MCF 10A (cell line): ENCODE results near the gene CD6. TPM values are rescaled to one million over a fixed set of nuclear protein-coding genes. Genes with fewer than 3 reads are reported as not detected.

Source experiments
- BruUV-seq: library from RNA; stranded (reverse); fragments of 400-500 nt; replicated peaks from 2 replicates; lab custom pipeline; 2021; lab: Mats Ljungman, UMichigan
- CTCF ChIA-PET: fragments of 300-600 bp; sonication (Branson Sonifier 250); formaldehyde crosslinking; extraction: SDS; loops from one replicate; lab custom pipeline; 2021; ENCODE audit warnings: antibody characterized with exemption, inconsistent platforms; lab: Yijun Ruan, JAX
- POLR2A ChIA-PET: fragments of 300-600, 350-650 bp; sonication (Branson Sonifier 250); formaldehyde crosslinking; extraction: SDS; loops from one replicate; lab custom pipeline; 2020; ENCODE audit warnings: antibody characterized with exemption, inconsistent platforms; lab: Yijun Ruan, JAX
- DNase-seq: peaks from one replicate; pipeline ENCODE4 v3.0.0-alpha.2; 2018; ENCODE audit not compliant: unreplicated experiment
- H3K27ac Mint-ChIP-seq: one replicate; pipeline ENCODE4 v1.8.0; 2022; ENCODE audit warnings: mild to moderate bottlenecking, low read depth, mixed read lengths; ENCODE audit not compliant: unreplicated experiment
- H3K27me3 Mint-ChIP-seq: one replicate; pipeline ENCODE4 v1.8.0; 2022; ENCODE audit warnings: mixed read lengths; ENCODE audit not compliant: insufficient read depth, unreplicated experiment
- H3K36me3 Mint-ChIP-seq: one replicate; pipeline ENCODE4 v1.8.0; 2022; ENCODE audit warnings: mild to moderate bottlenecking, moderate library complexity, mixed read lengths; ENCODE audit not compliant: insufficient read depth, unreplicated experiment
- H3K4me1 Mint-ChIP-seq: one replicate; pipeline ENCODE4 v1.8.0; 2022; ENCODE audit warnings: mixed read lengths; ENCODE audit not compliant: insufficient read depth, unreplicated experiment
- H3K4me3 Mint-ChIP-seq: one replicate; pipeline ENCODE4 v1.8.0; 2022; ENCODE audit warnings: mild to moderate bottlenecking, moderate library complexity, mixed read lengths; ENCODE audit not compliant: unreplicated experiment
- H3K9me3 Mint-ChIP-seq: one replicate; pipeline ENCODE4 v1.8.0; 2022; ENCODE audit warnings: mixed read lengths; ENCODE audit not compliant: unreplicated experiment
- intact Hi-C: fragments of 100-400 bp; cut with micrococcal nuclease; formaldehyde crosslinking; loops from 2 replicates; pipeline ENCODE4 v1.14.1; 2022
- total RNA-seq: library from RNA; stranded (reverse); gene quantifications from 2 replicates; pipeline ENCODE4 v1.2.3, GENCODE V29; 2022
- TF ChIP-seq, protein P1 (sequence below): fragments of 200-600 bp; IDR thresholded peaks from one replicate; pipeline ENCODE4 v1.8.0; 2022; ENCODE audit warnings: antibody characterized with exemption, mild to moderate bottlenecking; ENCODE audit not compliant: unreplicated experiment

The CD6 gene
- total RNA-seq, 1 experiment from 2014 or later: not detected

DNA sequence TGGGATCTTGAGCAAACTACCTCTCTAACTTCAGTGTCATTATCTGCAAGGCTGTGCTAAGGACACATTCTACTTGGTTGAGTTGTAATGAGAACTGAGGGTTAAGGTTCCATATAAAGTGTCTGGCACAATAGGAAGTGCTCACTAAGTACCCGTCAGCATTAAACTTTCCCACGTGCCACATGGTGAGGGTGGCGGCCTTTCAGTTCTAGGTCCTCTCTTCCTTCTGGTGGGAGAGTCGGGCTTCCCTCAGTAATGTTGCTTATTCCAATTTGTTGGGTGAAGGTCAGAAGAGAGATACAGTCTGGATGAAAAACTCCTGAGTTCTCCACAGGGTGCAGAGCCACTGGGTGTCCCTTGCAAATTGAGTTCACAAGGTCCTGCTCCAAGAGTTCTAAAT is 4.6 kb upstream of the CD6 start:
- Mint-ChIP-seq H3K9me3 (peaks cover 16% of the 10 kb centered on the region), H3K27ac (no peak overlapping the region), H3K4me3 (no peak overlapping the region), H3K36me3 (no peaks in the 10 kb centered on the region), H3K4me1 (no peaks in the 10 kb centered on the region), H3K27me3 (no peaks in the 10 kb centered on the region)
- TF ChIP-seq, protein P1, sequence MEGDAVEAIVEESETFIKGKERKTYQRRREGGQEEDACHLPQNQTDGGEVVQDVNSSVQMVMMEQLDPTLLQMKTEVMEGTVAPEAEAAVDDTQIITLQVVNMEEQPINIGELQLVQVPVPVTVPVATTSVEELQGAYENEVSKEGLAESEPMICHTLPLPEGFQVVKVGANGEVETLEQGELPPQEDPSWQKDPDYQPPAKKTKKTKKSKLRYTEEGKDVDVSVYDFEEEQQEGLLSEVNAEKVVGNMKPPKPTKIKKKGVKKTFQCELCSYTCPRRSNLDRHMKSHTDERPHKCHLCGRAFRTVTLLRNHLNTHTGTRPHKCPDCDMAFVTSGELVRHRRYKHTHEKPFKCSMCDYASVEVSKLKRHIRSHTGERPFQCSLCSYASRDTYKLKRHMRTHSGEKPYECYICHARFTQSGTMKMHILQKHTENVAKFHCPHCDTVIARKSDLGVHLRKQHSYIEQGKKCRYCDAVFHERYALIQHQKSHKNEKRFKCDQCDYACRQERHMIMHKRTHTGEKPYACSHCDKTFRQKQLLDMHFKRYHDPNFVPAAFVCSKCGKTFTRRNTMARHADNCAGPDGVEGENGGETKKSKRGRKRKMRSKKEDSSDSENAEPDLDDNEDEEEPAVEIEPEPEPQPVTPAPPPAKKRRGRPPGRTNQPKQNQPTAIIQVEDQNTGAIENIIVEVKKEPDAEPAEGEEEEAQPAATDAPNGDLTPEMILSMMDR: no peak
- ChIA-PET CTCF (interaction anchor here (0.7 to 2.3 kb wide), 2 partner anchors 146 to 163 kb away, joined by 3 to 11 read pairs; no protein-coding TSS in a partner anchor), POLR2A (no interaction called here)
- no TSS peak for BruUV-seq
- intact Hi-C loops: no loop called here
- no peak for DNase-seq

DNA sequence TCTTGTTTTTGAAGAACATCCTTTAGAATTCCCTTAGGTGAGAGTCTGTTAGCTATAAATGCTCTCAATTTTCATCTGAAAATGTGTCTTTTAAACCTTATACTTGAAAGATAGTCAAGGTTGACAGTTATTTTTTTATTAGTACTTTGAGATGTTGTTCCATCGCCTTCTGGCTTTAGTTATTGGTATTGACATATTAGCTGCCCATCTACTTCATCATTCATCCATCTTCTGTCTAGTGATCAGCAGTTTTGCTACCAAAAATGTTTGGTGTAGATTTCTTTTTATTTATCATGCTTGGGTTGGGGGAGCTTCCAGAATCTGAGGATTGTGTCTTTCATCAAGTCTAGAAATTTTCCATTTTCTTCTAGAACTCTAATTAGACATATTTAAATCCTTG is 3.3 kb upstream of the CD6 start:
- no peak for DNase-seq
- H3K4me1 Mint-ChIP-seq: no peaks in the 10 kb centered on the region
- H3K27ac Mint-ChIP-seq: no peak overlapping the region
- peaks cover 16% of the 10 kb centered on the region for H3K9me3 Mint-ChIP-seq
- POLR2A ChIA-PET: interaction anchor here (0.7 kb wide), 1 partner anchor 66 kb away, joined by 3 read pairs; no protein-coding TSS in a partner anchor
- intact Hi-C loops: no loop called here
- H3K27me3 Mint-ChIP-seq: no peaks in the 10 kb centered on the region
- TF ChIP-seq, protein P1: no peak
- H3K4me3 Mint-ChIP-seq: no peak overlapping the region
- BruUV-seq: no TSS peak
- no peaks in the 10 kb centered on the region for H3K36me3 Mint-ChIP-seq
- CTCF ChIA-PET: interaction anchor here (0.6 to 1.7 kb wide), 6 partner anchors 8 to 287 kb away, joined by 3 read pairs; no protein-coding TSS in a partner anchor

DNA sequence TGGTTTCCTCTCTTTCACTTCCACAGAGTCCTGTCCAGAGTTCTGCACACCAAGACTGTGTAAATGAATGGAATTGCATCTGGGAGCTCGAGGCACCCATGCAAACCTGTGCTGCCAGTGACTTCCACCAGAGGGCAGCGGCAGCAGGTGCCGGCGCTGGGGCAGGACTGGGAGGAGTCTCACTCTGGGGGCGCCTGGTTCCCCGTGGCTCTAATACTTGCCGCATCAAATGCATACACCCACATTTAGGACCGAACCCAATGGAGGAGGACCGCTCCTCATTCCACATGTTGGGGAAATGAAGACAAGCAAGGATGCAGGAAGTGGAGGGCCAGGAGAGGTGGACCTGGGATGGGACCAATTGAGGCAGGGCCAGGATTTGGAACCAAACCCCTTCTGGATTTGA is 1.1 kb upstream of the CD6 start:
- no TSS peak for BruUV-seq
- TF ChIP-seq, protein P1: peak; percentile 73
- Mint-ChIP-seq H3K27me3 (no peaks in the 10 kb centered on the region), H3K27ac (no peak overlapping the region), H3K36me3 (no peaks in the 10 kb centered on the region), H3K4me1 (no peaks in the 10 kb centered on the region), H3K4me3 (no peak overlapping the region), H3K9me3 (peaks cover 16% of the 10 kb centered on the region)
- ChIA-PET POLR2A (interaction anchor here (1.2 kb wide), 1 partner anchor 22 kb away, joined by 3 read pairs; no protein-coding TSS in a partner anchor), CTCF (interaction anchor here (0.5 to 1.5 kb wide), 10 partner anchors 9 to 217 kb away, joined by 3 to 8 read pairs (median 4); no protein-coding TSS in a partner anchor)
- intact Hi-C loops: loop anchor here (1.0 kb wide), 3 partner anchors 160 to 217 kb away; no protein-coding TSS in a partner anchor
- peak; percentile 54 for DNase-seq

DNA sequence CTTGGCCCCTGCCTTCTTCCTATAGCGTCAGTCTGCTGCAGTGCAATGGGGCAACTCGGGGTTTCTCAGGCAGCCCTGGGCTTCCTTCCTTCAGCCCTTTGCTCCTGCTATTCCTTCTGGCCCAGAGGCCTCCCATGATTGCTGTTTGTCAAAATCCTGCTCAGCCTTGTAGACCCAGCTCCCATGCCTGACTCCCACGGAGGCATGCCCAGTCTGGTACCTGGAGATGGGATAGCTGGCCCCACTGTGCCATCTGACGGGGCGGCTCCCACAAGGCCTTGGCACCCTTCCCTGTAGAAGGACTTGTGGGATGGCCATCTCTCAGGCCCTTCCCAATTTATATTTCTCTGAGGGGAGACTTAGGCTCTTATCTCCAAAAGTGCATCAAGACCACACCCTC is 590 bp upstream of the CD6 start:
- Mint-ChIP-seq H3K4me3 (no peak overlapping the region), H3K27ac (no peak overlapping the region), H3K9me3 (peaks cover 16% of the 10 kb centered on the region), H3K27me3 (no peaks in the 10 kb centered on the region), H3K36me3 (no peaks in the 10 kb centered on the region), H3K4me1 (no peaks in the 10 kb centered on the region)
- TF ChIP-seq, protein P1: no peak
- POLR2A ChIA-PET: no interaction called here
- DNase-seq: no peak
- CTCF ChIA-PET: interaction anchor here (0.5 to 1.2 kb wide), 5 partner anchors 33 to 545 kb away, joined by 3 to 8 read pairs (median 4); no protein-coding TSS in a partner anchor
- BruUV-seq: no TSS peak
- intact Hi-C loops: loop anchor here (1.0 kb wide), 3 partner anchors 159 to 216 kb away; no protein-coding TSS in a partner anchor
